Left cardiac atrium (tissue), 4 donors: ENCODE measurements around the gene HSPA12A. TPM values are rescaled to one million over a fixed set of nuclear protein-coding genes. Genes with fewer than 3 reads are reported as not detected.

Source experiments
- ATAC-seq, 2 donors: fragments of 200-7000 bp; cut with Tn5 transposase; one replicate each; pipeline ENCODE4 v1.9.1; 2020; ENCODE audit warnings: mild to moderate bottlenecking in 2 of 2, moderate library complexity in 2 of 2
- DNase-seq: peaks from one replicate; pipeline ENCODE4 v3.0.0-alpha.2; 2020
- intact Hi-C, 2 donors: fragments of 100-400 bp; cut with DNase I; formaldehyde crosslinking; loops; one replicate each; pipeline versions ENCODE4 v1.14.1 to v1.15.1; 2022 to 2023
- total RNA-seq, 2 donors: library from RNA; stranded (reverse); fragmentation: NEBNext Ultra II Directional; extraction: Animal tissue kit (Norgen Biotek cat#: 25700); gene quantifications; one replicate each; pipeline ENCODE4 v1.2.1, GENCODE V29; 2021
- donor health status: DM: no; HTN: yes; CAD: no.
- donor health status: DM: no; HTN: yes; CAD: no; lungs with severe emphysema.
- donor health status: DM: yes; HTN: yes; CAD: no.
- donor health status: Dilated cardiomyopathy.

The HSPA12A gene
- total RNA-seq, 2 donors from 2014 or later = 16.6 to 23.4 TPM

GRCh38 chr10:116625845-116626244 is 116.5 kb downstream of the HSPA12A start:
- intact Hi-C loops = loop anchor here in 1 of 2 donors (5.0 kb wide), 1 partner anchor 161 kb away; no protein-coding TSS in a partner anchor
- ATAC-seq = no peak
- no peak for DNase-seq

- intact Hi-C loops = no loop called here
- DNase-seq (no peak), ATAC-seq (no peak)
Observed at GRCh38 chr10:116621934-116622655, 120.3 kb downstream of the HSPA12A start.

- intact Hi-C loops = no loop called here
- DNase-seq = no peak
- ATAC-seq = no peak
Observed at GRCh38 chr10:116621476-116621875, 120.9 kb downstream of the HSPA12A start.

Other genes with a start within 250 kb of the HSPA12A start
- gene PNLIP, start 196.6 kb downstream of the HSPA12A start, total RNA-seq = not detected
- gene PNLIPRP1, start 151.6 kb downstream of the HSPA12A start, total RNA-seq = not detected
- gene PNLIPRP2, start 121.6 kb downstream of the HSPA12A start, total RNA-seq = not detected
- under 1 TPM in 1 of 2 donors, not detected in 1; 0.34 TPM for gene ENO4, start 106.9 kb upstream of the HSPA12A start, total RNA-seq